Activated T-cell treated with anti-CD3 and anti-CD28 coated beads, Interleukin-2, amount 50 U/mL, for 1 hour (primary cell): ENCODE measurements around the gene CES3.
A peak's percentile ranks its signal among the peaks of the same experiment; 100 is the strongest.
"Not testable (repeated sequence)": the region's sequence is repeated elsewhere in the genome, so short reads cannot be mapped to it uniquely, and the experiment has no call there.

Experiments
- DNase-seq: peaks from one replicate; pipeline ENCODE4 v3.0.0-alpha.2; 2020

Gene CES3

DNA sequence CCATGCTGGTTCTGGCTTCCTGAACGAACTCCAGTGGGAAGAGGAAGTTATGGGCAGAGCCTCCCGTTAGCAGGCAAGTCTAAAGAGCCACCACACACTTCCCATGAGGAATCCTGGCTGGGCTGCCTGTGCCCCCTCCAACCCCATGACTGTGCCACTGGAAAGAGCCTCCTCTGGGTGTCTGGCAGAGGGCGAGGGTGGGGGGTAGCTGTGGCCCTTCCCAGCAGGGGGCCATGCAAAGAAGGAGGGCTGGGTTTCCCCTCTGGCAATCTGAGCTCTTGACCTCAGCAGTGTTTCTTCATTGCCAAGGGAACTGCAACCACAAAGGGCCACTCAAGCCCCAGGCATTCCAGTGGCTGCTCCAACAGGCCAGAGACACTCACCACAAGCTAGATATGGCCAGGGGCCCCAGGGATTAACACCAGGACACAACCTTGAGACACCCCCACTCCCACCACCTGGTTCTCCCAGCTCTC, 34.1 kb upstream of the CES3 start:
- no peak for DNase-seq

- DNase-seq: no peak
Observed at GRCh38 chr16:66927918-66928649, 33.0 kb upstream of the CES3 start.

- DNase-seq: no peak
Observed at GRCh38 chr16:66928702-66929388, 32.2 kb upstream of the CES3 start.

GRCh38 chr16:66930189-66930588, 30.9 kb upstream of the CES3 start:
- no peak for DNase-seq

DNA sequence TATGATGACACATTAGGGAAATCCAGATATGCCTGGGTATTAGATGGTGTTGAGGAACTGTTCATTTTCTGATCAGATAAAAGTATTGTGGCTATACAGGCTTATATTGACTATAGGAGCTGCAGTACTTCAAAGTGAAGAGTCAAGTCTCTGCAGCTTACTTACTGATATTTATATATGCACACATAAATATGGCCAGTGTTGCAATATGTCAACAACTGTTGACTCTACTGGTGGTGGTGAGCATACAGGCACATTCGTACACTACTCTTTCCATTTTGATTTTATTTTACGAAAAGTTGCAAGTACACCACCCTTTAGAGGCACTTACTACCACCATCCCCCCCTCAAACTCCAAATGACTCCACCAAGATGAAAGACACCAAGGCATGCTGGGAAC, 29.4 kb upstream of the CES3 start:
- DNase-seq: no peak

DNA sequence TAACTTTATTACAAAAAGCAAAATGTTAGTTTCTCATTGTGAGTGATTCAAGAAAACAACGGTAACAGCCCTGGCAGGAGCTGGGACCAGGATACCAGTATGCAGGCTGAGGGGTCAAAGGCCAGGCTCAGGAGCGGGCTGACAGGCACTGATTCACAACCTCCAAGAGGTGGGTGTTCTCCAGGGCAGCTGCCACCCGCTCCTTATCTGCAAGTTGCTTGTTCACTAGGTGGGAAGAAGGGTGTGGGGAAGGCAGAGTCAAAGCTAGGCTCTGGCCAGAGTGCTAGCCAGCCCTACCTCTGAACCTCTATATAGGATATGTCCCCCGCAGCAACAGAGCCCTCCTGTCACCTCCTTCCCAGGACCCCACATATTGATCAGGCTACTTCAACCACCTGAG, 29.0 kb upstream of the CES3 start:
- DNase-seq: no peak

GRCh38 chr16:66933776-66934137, 27.3 kb upstream of the CES3 start:
- DNase-seq: no peak

DNA sequence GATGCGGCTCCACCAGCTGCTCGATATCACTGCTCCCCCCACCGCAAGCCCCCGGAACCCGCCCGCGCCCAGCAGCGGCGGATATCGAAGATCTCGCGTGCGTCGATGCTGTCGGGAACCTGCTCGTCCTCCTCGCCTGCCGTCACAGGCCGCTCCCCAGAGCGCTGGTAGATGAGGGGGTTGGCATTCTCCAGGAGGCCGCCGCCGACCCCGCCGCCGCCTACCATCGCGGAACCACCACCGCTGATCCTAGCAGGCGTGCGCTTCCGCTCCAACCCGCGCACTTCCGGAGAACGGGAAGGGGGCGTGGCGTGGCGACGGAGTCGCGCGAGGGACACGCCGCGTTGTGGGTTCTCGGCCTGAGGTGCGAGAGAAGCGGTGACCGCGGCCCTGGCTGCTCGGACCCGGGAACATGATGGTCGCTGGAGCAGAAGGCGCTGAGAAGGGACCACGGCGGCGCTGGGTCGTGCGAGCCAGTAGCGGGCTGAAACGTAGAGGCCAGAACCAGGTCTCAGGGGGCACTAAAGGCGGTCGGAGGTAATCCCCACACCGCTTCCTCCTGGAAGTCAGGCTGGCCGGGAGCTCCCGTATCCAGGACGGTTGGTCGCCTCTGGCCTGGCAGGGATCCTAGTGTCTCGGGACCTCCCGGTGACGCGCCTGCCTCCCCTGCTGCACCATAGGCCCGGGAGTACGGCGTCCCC, 26.8 kb upstream of the CES3 start, which contains the start of gene CIAO2B:
CIAO2B (minus strand) TSS at position 265 of the 701 bp plus-strand sequence; CDS start at position 227, 38 bp downstream.
- peak; percentile 91 for DNase-seq

- not testable (repeated sequence) for DNase-seq
Observed at GRCh38 chr16:66934839-66935313, 26.2 kb upstream of the CES3 start.

DNA sequence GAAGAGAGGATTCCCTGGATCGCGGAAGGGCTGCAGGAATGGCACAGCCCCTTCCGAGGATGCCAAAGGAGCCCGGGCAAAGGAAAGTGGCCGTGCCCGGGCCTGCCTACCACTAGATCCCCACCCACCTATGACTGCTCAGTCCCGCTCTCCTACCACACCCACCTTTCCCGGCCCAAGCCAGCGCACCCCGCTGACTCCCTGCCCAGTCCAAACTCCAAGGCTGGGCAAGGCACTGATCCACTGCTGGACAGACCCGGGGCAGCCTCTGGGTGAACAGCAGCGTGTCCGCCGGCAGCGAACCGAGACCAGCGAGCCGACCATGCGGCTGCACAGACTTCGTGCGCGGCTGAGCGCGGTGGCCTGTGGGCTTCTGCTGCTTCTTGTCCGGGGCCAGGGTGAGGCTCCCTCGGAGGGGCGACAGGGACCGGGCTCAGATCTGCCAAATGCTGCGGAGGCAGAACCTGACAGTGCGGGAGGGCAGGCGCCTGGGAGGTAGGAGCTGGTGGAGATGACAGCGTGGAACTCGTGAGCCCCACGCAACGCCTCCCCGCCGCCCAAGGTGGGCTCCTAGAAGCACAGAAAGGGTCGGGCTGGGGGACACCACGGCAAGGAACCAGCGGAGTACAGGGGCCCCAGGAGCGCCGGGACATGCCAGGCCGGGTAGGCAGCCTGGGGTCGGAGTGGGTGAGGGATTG, 25.6 kb upstream of the CES3 start, which contains the start of gene CES2:
CES2 (plus strand) TSS at position 203 of the 698 bp plus-strand sequence; CDS start at position 323, 120 bp downstream.
- no peak for DNase-seq

DNA sequence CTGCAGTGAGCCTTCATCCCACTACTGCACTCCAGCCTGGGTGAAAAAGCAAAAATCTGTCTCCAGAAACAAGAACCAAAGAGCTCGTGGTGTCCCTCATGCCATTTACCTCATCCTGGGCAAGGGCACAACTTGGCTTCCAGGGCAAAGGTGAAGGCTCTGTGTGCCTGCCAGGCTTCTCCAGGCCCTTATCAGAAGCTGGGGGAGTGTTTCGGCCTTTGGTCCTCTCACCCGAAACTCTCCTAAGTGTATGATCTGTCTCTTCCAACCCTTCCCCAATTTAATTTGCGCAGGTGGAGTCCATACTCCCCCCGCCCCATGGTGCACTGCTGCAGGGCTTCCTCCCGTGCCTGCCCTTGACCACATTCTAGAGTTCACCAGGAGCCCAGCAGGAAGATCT, 24.6 kb upstream of the CES3 start:
- no peak for DNase-seq

DNA sequence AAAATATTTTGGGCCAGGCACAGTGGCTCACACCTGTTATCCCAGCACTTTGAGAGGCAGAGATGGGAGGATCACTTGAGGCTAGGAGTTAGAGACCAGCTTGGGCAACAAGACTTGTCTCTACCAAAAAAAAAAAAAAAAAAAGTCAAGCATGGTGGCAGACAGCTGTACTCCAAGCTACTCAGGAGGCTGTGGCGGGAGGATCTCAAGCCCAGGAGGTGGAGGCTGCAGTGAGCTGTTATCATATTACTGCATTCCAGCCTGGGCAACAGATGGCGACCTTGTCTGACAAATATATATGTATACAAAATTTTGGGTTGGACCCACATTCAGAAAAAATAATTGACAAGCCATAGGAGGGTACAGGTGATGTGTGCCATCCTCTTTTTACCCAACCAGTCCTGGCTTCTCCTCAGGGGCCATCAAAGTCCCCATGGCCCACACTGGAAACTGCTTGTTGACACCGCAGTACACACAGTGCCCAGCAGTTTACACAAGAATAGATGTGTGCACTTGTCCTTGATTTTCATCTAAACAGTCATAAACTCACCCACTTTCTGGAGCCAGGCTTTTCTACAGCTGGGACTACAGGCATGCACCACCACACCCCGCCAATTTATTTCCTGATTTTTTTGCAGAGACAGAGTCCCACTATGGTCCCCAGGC, 24.0 kb upstream of the CES3 start:
- DNase-seq: no peak

GRCh38 chr16:66937725-66938337, 23.2 kb upstream of the CES3 start:
- DNase-seq: no peak

DNA sequence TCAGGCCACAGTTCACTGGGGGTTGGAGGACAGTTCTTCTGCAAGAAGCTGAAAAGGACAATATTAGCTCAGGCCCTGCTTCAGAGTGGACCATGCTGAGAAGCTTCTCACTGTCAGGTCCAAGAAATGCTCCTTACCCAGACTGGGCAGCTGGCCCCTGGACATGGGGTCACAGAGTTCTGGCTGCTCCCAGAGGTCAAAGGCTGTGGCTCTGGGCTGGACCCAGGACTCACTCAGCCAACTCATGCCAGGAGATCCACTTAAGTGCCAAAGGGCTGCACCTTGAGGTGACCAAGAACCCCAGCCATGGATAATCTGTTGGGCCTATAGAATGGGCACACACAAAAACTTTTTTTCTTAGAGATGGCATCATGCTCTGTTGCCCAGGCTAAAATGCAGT, 21.7 kb upstream of the CES3 start:
- DNase-seq: no peak

DNA sequence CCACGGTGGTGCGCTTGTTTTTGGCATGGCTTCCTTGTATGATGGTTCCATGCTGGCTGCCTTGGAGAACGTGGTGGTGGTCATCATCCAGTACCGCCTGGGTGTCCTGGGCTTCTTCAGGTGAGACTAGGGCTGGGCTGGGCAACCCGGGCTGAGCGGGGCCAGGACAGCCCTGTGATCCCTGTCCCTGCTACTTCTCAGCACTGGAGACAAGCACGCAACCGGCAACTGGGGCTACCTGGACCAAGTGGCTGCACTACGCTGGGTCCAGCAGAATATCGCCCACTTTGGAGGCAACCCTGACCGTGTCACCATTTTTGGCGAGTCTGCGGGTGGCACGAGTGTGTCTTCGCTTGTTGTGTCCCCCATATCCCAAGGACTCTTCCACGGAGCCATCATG, 20.8 kb upstream of the CES3 start:
- DNase-seq: no peak

GRCh38 chr16:66942981-66943380, 18.1 kb upstream of the CES3 start:
- no peak for DNase-seq

DNA sequence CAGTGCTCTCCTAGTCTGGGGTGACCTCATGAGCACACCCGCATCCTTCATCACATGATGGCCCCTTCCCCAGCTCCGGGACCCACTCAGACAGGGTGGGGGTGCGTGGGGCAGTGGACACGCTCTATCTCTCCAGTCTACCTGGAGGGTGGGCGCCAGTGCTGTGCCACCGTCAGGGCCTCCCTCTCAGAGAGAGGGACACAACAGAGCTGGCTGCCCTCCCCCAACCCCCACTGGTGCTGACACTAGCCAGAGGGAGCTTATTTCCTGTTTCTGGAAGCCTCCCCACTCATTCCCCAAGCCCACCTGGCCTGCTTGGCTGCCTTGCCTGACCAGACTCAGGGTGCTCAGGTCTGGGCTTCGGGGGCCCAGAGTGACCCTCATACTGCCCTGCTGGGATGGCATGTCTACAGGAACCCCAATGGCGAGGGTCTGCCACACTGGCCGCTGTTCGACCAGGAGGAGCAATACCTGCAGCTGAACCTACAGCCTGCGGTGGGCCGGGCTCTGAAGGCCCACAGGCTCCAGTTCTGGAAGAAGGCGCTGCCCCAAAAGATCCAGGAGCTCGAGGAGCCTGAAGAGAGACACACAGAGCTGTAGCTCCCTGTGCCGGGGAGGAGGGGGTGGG, 17.5 kb upstream of the CES3 start:
- no peak for DNase-seq

DNA sequence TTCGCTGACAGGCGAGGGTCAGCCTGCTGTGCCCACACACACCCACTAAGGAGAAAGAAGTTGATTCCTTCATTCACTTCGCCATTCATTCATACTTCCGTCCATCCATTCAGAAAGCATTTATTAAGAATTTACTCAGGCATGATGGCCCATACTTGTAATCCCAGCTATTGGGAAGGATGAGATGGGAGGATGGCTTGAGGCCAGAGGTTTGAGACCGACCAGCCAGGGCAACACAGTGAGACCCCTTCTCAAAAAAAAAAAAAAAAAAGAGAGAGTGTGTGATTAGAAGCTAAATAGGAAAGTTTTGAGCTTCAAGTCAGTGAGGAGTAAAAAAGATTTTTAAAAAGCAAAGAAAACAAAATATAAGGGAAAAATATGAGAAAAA, 17.0 kb upstream of the CES3 start:
- DNase-seq: no peak

GRCh38 chr16:66944971-66945370, 16.1 kb upstream of the CES3 start:
- not testable (repeated sequence) for DNase-seq

DNA sequence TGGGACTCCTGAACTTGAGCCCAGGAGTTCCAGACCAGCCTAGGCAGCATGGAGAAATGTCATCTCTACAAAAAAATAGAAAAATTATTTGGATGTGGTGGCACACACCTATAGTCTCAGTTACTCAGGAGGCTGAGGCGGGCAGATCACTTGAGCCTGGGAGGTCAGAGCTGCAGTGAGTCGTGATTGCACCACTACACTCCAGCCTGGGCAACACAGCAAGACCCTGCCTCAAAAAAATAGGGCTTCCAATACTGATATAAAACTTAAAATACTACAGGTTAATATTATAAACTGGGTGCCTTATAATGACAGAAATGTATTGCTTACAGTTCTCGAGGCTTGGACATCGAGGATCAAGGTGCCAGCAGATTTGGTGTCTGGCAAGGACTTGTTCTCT, 15.1 kb upstream of the CES3 start:
- DNase-seq: no peak

DNA sequence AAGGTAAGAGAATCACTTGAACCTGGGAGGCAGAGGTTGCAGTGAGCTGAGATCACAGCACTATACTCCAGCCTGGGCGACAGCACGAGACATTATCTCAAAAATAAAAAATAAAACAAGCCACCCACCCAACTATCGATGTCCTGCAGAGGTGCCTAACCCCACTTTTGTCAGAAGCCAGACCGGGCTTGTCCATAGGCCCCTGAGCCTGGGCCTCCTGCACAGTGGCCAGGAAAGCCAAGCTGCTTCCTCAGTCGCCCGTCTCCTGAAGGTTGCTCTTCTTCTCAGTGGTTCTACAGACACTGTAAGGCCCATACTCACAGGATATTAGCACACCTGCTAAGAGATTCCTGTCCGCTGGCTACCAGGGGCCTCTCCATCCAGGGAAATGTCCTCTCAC, 14.5 kb upstream of the CES3 start:
- DNase-seq: no peak

- DNase-seq: no peak
Observed at GRCh38 chr16:66946974-66947301, 14.1 kb upstream of the CES3 start.
